ENCODE data around the gene RHD.

DNA sequence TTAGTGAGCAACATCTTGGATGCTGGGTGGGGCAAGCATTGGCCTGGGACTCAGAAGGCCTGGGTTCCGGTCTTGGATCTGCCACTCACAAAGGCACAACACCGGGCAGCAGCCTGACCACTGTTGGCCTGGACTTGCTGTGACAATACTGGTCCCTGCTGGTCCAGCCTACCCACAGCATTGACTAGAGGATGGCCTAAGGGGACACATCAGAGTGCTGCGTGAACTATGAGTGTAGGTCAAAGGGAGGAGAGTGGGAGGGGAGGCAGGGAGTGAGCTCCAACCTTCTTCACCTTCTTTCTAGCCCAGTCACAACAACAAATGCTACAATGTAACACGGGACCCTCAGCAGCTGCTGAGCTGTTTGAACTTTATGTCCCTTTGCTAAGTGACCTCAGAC lies 96.9 kb downstream of the RHD start:
- TF ChIP-seq, protein P1, sequence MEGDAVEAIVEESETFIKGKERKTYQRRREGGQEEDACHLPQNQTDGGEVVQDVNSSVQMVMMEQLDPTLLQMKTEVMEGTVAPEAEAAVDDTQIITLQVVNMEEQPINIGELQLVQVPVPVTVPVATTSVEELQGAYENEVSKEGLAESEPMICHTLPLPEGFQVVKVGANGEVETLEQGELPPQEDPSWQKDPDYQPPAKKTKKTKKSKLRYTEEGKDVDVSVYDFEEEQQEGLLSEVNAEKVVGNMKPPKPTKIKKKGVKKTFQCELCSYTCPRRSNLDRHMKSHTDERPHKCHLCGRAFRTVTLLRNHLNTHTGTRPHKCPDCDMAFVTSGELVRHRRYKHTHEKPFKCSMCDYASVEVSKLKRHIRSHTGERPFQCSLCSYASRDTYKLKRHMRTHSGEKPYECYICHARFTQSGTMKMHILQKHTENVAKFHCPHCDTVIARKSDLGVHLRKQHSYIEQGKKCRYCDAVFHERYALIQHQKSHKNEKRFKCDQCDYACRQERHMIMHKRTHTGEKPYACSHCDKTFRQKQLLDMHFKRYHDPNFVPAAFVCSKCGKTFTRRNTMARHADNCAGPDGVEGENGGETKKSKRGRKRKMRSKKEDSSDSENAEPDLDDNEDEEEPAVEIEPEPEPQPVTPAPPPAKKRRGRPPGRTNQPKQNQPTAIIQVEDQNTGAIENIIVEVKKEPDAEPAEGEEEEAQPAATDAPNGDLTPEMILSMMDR (IDR thresholded peaks at IDR 0.05 in 4 of 5, conservative IDR thresholded peaks at IDR 0.05 in 1 of 5): no peak
- no peak for TF ChIP-seq POLR2A (IDR thresholded peaks at IDR 0.05)

Measured in gastrocnemius medialis (tissue), 4 donors.